Neural crest cell (in vitro differentiated cells): ENCODE data around the gene SFT2D1. TPM values are rescaled to one million over a fixed set of nuclear protein-coding genes. Genes with fewer than 3 reads are reported as not detected.

ENCODE experiments used
- DNase-seq: peaks from one replicate; pipeline ENCODE4 v3.0.0; 2021; ENCODE audit warnings: low read depth, mixed read lengths, low spot score
- H3K27ac Mint-ChIP-seq: one replicate; pipeline ENCODE4 v1.8.0; 2021; ENCODE audit warnings: mild to moderate bottlenecking, mixed read lengths; ENCODE audit not compliant: unreplicated experiment
- H3K27me3 Mint-ChIP-seq: 2 replicates; pipeline ENCODE4 v1.8.0; 2021; ENCODE audit warnings: low read depth, mild to moderate bottlenecking, mixed read lengths
- H3K36me3 Mint-ChIP-seq: 2 replicates; pipeline ENCODE4 v1.8.0; 2021; ENCODE audit warnings: low read depth, mild to moderate bottlenecking, mixed read lengths
- H3K4me1 Mint-ChIP-seq: 2 replicates; pipeline ENCODE4 v1.8.0; 2021; ENCODE audit warnings: mixed read lengths
- H3K4me3 Mint-ChIP-seq: one replicate; pipeline ENCODE4 v1.8.0; 2021; ENCODE audit warnings: mild to moderate bottlenecking, mixed read lengths
- H3K9me3 Mint-ChIP-seq: 2 replicates; pipeline ENCODE4 v1.8.0; 2021; ENCODE audit warnings: mixed read lengths
- total RNA-seq: library from RNA; stranded (reverse); gene quantifications from 2 replicates; pipeline ENCODE4 v1.2.1, GENCODE V29; 2021
- TF ChIP-seq, protein P1 (sequence below): fragments of 200-600 bp; sonication (generic); conservative IDR thresholded peaks from 2 replicates; pipeline ENCODE4 v1.5.0; 2021; ENCODE audit warnings: antibody characterized with exemption, mild to moderate bottlenecking

The SFT2D1 gene
- total RNA-seq, 1 donor from 2014 or later: 30.4 TPM

DNA sequence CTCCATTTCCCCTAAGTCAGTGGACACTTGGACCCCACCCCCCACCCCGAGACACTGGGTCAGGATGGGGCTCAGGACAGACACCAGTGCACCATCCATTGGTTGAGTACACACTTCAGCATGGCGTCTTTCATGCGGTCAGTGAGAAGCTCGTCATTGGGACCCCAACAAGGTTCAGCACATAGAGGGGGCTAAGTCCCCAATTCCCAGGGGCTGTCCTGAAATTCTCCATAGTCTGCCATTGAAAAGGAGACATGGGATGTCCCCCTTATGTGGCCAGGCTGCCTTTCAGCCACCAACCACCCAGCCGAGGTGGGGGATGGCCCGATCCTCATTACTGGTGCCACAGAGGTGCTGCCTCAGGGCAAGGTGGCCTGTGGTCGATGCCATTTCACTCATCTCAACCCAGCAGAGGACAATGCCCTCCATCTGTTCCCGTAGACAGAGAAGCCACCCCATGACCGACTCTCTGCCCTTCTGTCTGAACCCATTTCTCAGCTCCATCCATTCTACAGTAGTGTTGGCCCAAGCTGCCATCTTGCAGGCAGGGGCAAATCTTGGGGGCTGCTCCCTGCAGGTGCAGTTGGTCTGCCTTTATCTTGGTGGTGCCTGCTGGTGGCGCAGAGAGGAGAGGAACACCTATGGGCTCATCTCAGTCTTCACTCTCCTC is 71.5 kb downstream of the SFT2D1 start:
- no peak overlapping the region for H3K27ac Mint-ChIP-seq
- H3K36me3 Mint-ChIP-seq: no peaks in the 10 kb centered on the region
- DNase-seq: no peak
- no peak overlapping the region for H3K4me3 Mint-ChIP-seq
- H3K27me3 Mint-ChIP-seq: peaks cover 40% of the 10 kb centered on the region
- no peaks in the 10 kb centered on the region for H3K9me3 Mint-ChIP-seq
- peaks cover 2% of the 10 kb centered on the region for H3K4me1 Mint-ChIP-seq
- TF ChIP-seq, protein P1, sequence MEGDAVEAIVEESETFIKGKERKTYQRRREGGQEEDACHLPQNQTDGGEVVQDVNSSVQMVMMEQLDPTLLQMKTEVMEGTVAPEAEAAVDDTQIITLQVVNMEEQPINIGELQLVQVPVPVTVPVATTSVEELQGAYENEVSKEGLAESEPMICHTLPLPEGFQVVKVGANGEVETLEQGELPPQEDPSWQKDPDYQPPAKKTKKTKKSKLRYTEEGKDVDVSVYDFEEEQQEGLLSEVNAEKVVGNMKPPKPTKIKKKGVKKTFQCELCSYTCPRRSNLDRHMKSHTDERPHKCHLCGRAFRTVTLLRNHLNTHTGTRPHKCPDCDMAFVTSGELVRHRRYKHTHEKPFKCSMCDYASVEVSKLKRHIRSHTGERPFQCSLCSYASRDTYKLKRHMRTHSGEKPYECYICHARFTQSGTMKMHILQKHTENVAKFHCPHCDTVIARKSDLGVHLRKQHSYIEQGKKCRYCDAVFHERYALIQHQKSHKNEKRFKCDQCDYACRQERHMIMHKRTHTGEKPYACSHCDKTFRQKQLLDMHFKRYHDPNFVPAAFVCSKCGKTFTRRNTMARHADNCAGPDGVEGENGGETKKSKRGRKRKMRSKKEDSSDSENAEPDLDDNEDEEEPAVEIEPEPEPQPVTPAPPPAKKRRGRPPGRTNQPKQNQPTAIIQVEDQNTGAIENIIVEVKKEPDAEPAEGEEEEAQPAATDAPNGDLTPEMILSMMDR: no peak

Other genes starting within 250 kb of the SFT2D1 start
- not detected in 2 replicates for gene TBXT, start 174.7 kb downstream of the SFT2D1 start, total RNA-seq
- gene PRR18, start 34.2 kb downstream of the SFT2D1 start, total RNA-seq: 0.16 and 0.35 TPM in 2 replicates
- 32.0 and 32.6 TPM in 2 replicates for gene MPC1, start 40.4 kb upstream of the SFT2D1 start, total RNA-seq
- gene RAMACL, start 244.1 kb upstream of the SFT2D1 start, total RNA-seq: 0.70 and 0.98 TPM in 2 replicates